DMS 273 (cell line): ENCODE measurements around the gene RAMAC.
A peak's percentile ranks its signal among the peaks of the same experiment; 100 is the strongest.
"Not testable (repeated sequence)": the region's sequence is repeated elsewhere in the genome, so short reads cannot be mapped to it uniquely, and the experiment has no call there.

Experiments
- DNase-seq: peaks from one replicate; lab custom pipeline; 2025; ENCODE audit not compliant: unreplicated experiment; lab: John Stamatoyannopoulos, UW

RAMAC gene

GRCh38 chr15:83012076-83012426 is 26.0 kb downstream of the RAMAC start:
- DNase-seq, result no peak

GRCh38 chr15:83012636-83013035 is 26.6 kb downstream of the RAMAC start:
- DNase-seq, result no peak

- DNase-seq, result peak; percentile 18
Measured at GRCh38 chr15:83014205-83014653, 28.2 kb downstream of the RAMAC start.

- DNase-seq, result no peak
Measured at GRCh38 chr15:83015361-83015760, 29.4 kb downstream of the RAMAC start.

- no peak for DNase-seq
Measured at GRCh38 chr15:83016906-83017305, 30.9 kb downstream of the RAMAC start.

GRCh38 chr15:83018436-83018835 is 32.4 kb downstream of the RAMAC start:
- DNase-seq, result peak; percentile 8

- DNase-seq, result no peak
Measured at GRCh38 chr15:83030021-83030420, 44.0 kb downstream of the RAMAC start.

- DNase-seq, result not testable (repeated sequence)
Measured at GRCh38 chr15:83031234-83031633, 45.2 kb downstream of the RAMAC start.

GRCh38 chr15:83036253-83036652 is 50.2 kb downstream of the RAMAC start:
- DNase-seq, result no peak

- DNase-seq, result no peak
Measured at GRCh38 chr15:83039206-83039605, 53.2 kb downstream of the RAMAC start.
